Brain microvascular endothelial cell (primary cell): ENCODE measurements around the gene DNPH1.

Source experiments
- DNase-seq: peaks from one replicate; pipeline ENCODE4 v3.0.0-alpha.2; 2020
- H3K27ac ChIP-seq: fragments of 250-450 bp; sonication (Bioruptor Pico); 2 replicates; pipeline ENCODE4 v1.5.1; 2020; ENCODE audit warnings: mild to moderate bottlenecking, moderate library complexity
- H3K27me3 ChIP-seq: fragments of 250-450 bp; sonication (Bioruptor Pico); replicated peaks from 2 replicates; pipeline ENCODE4 v1.5.1; 2020; ENCODE audit warnings: mild to moderate bottlenecking
- H3K36me3 ChIP-seq: fragments of 250-450 bp; sonication (Bioruptor Pico); replicated peaks from 2 replicates; pipeline ENCODE4 v1.5.1; 2020; ENCODE audit warnings: mild to moderate bottlenecking
- H3K4me3 ChIP-seq: 2 replicates; pipeline ENCODE4 v1.5.1; 2011; ENCODE audit warnings: low read depth, mild to moderate bottlenecking, control low read depth, low read length, moderate library complexity
- CTCF ChIP-seq: IDR thresholded peaks from 2 replicates; pipeline ENCODE4 v1.5.1; 2011; ENCODE audit warnings: low read depth, mild to moderate bottlenecking, moderate library complexity, low read length, control low read depth, inconsistent platforms; ENCODE audit errors: missing control alignments
- in situ Hi-C: cut with HindIII; loops from 2 replicates; pipeline ENCODE4 v1.10.0; 2017; ENCODE audit warnings: low sequenced_read_pairs, low pct_ligation_motif_present

The DNPH1 gene

GRCh38 chr6:43223175-43223574 lies 6.1 kb downstream of the DNPH1 start:
- no peak for TF ChIP-seq CTCF
- DNase-seq, result no peak
- H3K4me3 ChIP-seq, result no peak overlapping the region
- no peaks in the 10 kb centered on the region for H3K27me3 ChIP-seq
- no peak overlapping the region for H3K27ac ChIP-seq
- in situ Hi-C loops, result no loop called here
- peaks cover 3% of the 10 kb centered on the region for H3K36me3 ChIP-seq

- H3K27me3 ChIP-seq, result no peaks in the 10 kb centered on the region
- peaks cover 3% of the 10 kb centered on the region for H3K36me3 ChIP-seq
- in situ Hi-C loops, result no loop called here
- no peak overlapping the region for H3K27ac ChIP-seq
- DNase-seq, result no peak
- no peak for TF ChIP-seq CTCF
- H3K4me3 ChIP-seq, result no peak overlapping the region
Observed at GRCh38 chr6:43222418-43223059, 6.7 kb downstream of the DNPH1 start.

- Histone ChIP-seq H3K36me3 (peaks cover 3% of the 10 kb centered on the region), H3K27ac (no peak overlapping the region), H3K27me3 (no peaks in the 10 kb centered on the region), H3K4me3 (no peak overlapping the region)
- DNase-seq, result no peak
- in situ Hi-C loops, result no loop called here
- no peak for TF ChIP-seq CTCF
Observed at GRCh38 chr6:43221046-43221972, 8.0 kb downstream of the DNPH1 start.

GRCh38 chr6:43220439-43220951 lies 8.8 kb downstream of the DNPH1 start:
- H3K27me3 ChIP-seq, result no peaks in the 10 kb centered on the region
- no peak for TF ChIP-seq CTCF
- in situ Hi-C loops, result no loop called here
- DNase-seq, result no peak
- H3K27ac ChIP-seq, result no peak overlapping the region
- peaks cover 3% of the 10 kb centered on the region for H3K36me3 ChIP-seq
- H3K4me3 ChIP-seq, result no peak overlapping the region

GRCh38 chr6:43219814-43220213 lies 9.5 kb downstream of the DNPH1 start:
- H3K27me3 ChIP-seq, result no peaks in the 10 kb centered on the region
- H3K4me3 ChIP-seq, result no peak overlapping the region
- TF ChIP-seq CTCF, result no peak
- H3K27ac ChIP-seq, result no peak overlapping the region
- H3K36me3 ChIP-seq, result peaks cover 3% of the 10 kb centered on the region
- in situ Hi-C loops, result no loop called here
- no peak for DNase-seq
